Smooth muscle cell (in vitro differentiated cells): ENCODE data around the gene NKX6-2. TPM values are rescaled to one million over a fixed set of nuclear protein-coding genes. Genes with fewer than 3 reads are reported as not detected.

ENCODE experiments used
- DNase-seq: peaks from one replicate; lab custom pipeline; 2025; ENCODE audit not compliant: unreplicated experiment; lab: John Stamatoyannopoulos, UW
- H2AFZ ChIP-seq: fragments of 200-600 bp; sonication (generic); 2 replicates; pipeline ENCODE4 v1.6.0; 2016; ENCODE audit warnings: antibody characterized with exemption, low read depth, mild to moderate bottlenecking
- H3F3A ChIP-seq: fragments of 200-600 bp; sonication (generic); 2 replicates; pipeline ENCODE4 v1.6.0; 2017; ENCODE audit warnings: antibody characterized with exemption, low read depth
- H3K27ac ChIP-seq: fragments of 200-600 bp; sonication (generic); 2 replicates; pipeline ENCODE4 v1.5.1; 2016; ENCODE audit warnings: low read depth, mild to moderate bottlenecking
- H3K27me3 ChIP-seq: fragments of 200-600 bp; sonication (generic); 2 replicates; pipeline ENCODE4 v1.6.1; 2016; ENCODE audit warnings: low read depth, mild to moderate bottlenecking
- H3K36me3 ChIP-seq: fragments of 200-600 bp; sonication (generic); 2 replicates; pipeline ENCODE4 v1.5.1; 2016; ENCODE audit warnings: low read depth
- H3K4me1 ChIP-seq: fragments of 200-600 bp; sonication (generic); 2 replicates; pipeline ENCODE4 v1.5.1; 2016; ENCODE audit warnings: low read depth
- H3K4me2 ChIP-seq: fragments of 200-600 bp; sonication (generic); 2 replicates; pipeline ENCODE4 v1.6.0; 2016; ENCODE audit warnings: mild to moderate bottlenecking
- H3K4me3 ChIP-seq: fragments of 200-600 bp; sonication (generic); 2 replicates; pipeline ENCODE4 v1.5.1; 2016; ENCODE audit warnings: mild to moderate bottlenecking
- H3K79me2 ChIP-seq: fragments of 200-600 bp; sonication (generic); 2 replicates; pipeline ENCODE4 v1.6.0; 2016; ENCODE audit warnings: low read depth, mild to moderate bottlenecking
- H3K9ac ChIP-seq: fragments of 200-600 bp; sonication (generic); 2 replicates; pipeline ENCODE4 v1.6.0; 2016; ENCODE audit warnings: low read depth
- H3K9me3 ChIP-seq: fragments of 200-600 bp; sonication (generic); replicated peaks from 2 replicates; pipeline ENCODE4 v1.5.1; 2016; ENCODE audit warnings: low read depth
- H4K20me1 ChIP-seq: fragments of 200-600 bp; sonication (generic); 2 replicates; pipeline ENCODE4 v1.6.0; 2016; ENCODE audit warnings: low read depth
- CTCF ChIP-seq: fragments of 200-600 bp; sonication (generic); IDR thresholded peaks from 2 replicates; pipeline ENCODE4 v1.5.1; 2017; ENCODE audit warnings: borderline replicate concordance, mild to moderate bottlenecking, antibody characterized with exemption; ENCODE audit not compliant: insufficient read depth, poor library complexity, severe bottlenecking
- WGBS: methylation state at CpG from one replicate; pipeline ENCODE4 v1.1.7; 2016; ENCODE audit warnings: low lambda C conversion rate; 5-methylcytosine and 5-hydroxymethylcytosine counted together
- polyA plus RNA-seq: library from polyadenylated mRNA; unstranded; fragments of >200 nt; fragmentation: Nextera tagmentation; extraction: Ambion mirVana; gene quantifications from 2 replicates; pipeline ENCODE4 v1.2.1, GENCODE V29; 2016
- total RNA-seq: library from RNA; depleted of rRNA; stranded (reverse); fragments of >200 nt; gene quantifications from 2 replicates; pipeline ENCODE4 v1.2.3, GENCODE V29; 2014

NKX6-2 gene
- total and polyA plus RNA-seq, 2 experiments from 2014 or later, result 12.7 TPM; not detected in 1

DNA sequence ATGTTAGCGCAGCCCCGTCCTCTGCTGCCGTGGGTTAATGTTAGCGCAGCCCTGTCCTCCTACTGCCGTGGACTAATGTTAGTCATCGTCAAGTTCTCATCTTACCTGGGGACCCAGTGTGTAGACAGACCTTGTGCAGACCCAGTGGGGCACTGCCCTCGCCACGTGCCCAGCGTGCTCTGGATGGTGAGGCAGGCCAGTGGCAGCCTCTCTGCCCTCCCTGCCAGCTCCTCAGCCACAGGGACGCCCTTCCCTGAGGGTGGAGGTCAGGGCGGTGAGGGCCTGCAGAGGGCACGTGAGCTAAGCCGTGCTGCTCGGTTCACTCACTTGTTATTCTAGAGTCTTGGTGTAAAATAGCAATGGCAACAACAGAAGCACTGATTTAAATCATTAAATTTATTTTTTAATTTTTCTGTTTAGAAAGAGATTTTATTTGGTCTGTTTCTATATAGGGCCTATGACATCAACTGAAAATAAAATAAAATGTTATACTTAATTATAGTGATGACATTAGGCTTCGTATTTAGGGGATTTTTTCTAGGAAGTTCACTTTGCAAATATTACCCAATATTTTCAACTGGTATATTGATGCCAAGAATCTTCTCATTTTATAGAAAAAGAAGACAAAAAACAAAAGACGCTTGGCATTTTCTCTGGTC lies 48.4 kb downstream of the NKX6-2 start:
- Histone ChIP-seq H3K36me3 (no peaks in the 10 kb centered on the region), H3K9me3 (no peaks in the 10 kb centered on the region), H3K9ac (no peak overlapping the region), H2AFZ (no peak overlapping the region), H3K79me2 (no peaks in the 10 kb centered on the region), H3F3A (no peaks in the 10 kb centered on the region), H3K27ac (no peak overlapping the region), H3K4me1 (peaks cover 3% of the 10 kb centered on the region), H3K4me3 (no peak overlapping the region), H4K20me1 (peaks cover 16% of the 10 kb centered on the region), H3K27me3 (no peaks in the 10 kb centered on the region), H3K4me2 (no peak overlapping the region)
- 96% methylated on average over 16 of the region's 16 CpGs for WGBS
- DNase-seq, result no peak
- TF ChIP-seq CTCF, result no peak

- TF ChIP-seq CTCF, result no peak
- H3F3A ChIP-seq, result no peaks in the 10 kb centered on the region
- no peak overlapping the region for H3K27ac ChIP-seq
- no peak overlapping the region for H2AFZ ChIP-seq
- peaks cover 12% of the 10 kb centered on the region for H4K20me1 ChIP-seq
- H3K79me2 ChIP-seq, result no peaks in the 10 kb centered on the region
- H3K4me2 ChIP-seq, result no peak overlapping the region
- H3K4me3 ChIP-seq, result no peak overlapping the region
- no peaks in the 10 kb centered on the region for H3K27me3 ChIP-seq
- H3K4me1 ChIP-seq, result no peaks in the 10 kb centered on the region
- no peaks in the 10 kb centered on the region for H3K36me3 ChIP-seq
- no peak for DNase-seq
- H3K9me3 ChIP-seq, result no peaks in the 10 kb centered on the region
- WGBS, result 96% methylated on average over 24 of the region's 24 CpGs
- H3K9ac ChIP-seq, result no peak overlapping the region
These were observed 50.0 kb downstream of the NKX6-2 start for GRCh38 chr10:132735923-132736391.

- no peak for TF ChIP-seq CTCF
- peaks cover 12% of the 10 kb centered on the region for H4K20me1 ChIP-seq
- no peaks in the 10 kb centered on the region for H3K79me2 ChIP-seq
- H3K9ac ChIP-seq, result no peak overlapping the region
- H3F3A ChIP-seq, result no peaks in the 10 kb centered on the region
- no peaks in the 10 kb centered on the region for H3K9me3 ChIP-seq
- 96% methylated on average over 19 of the region's 19 CpGs for WGBS
- H3K4me2 ChIP-seq, result no peak overlapping the region
- H3K36me3 ChIP-seq, result no peaks in the 10 kb centered on the region
- no peaks in the 10 kb centered on the region for H3K4me1 ChIP-seq
- no peak for DNase-seq
- H2AFZ ChIP-seq, result no peak overlapping the region
- no peak overlapping the region for H3K27ac ChIP-seq
- no peak overlapping the region for H3K4me3 ChIP-seq
- H3K27me3 ChIP-seq, result no peaks in the 10 kb centered on the region
These were observed 50.6 kb downstream of the NKX6-2 start for GRCh38 chr10:132735341-132735775.

- H3F3A ChIP-seq, result no peaks in the 10 kb centered on the region
- no peak overlapping the region for H3K4me2 ChIP-seq
- no peaks in the 10 kb centered on the region for H3K9me3 ChIP-seq
- peaks cover 12% of the 10 kb centered on the region for H4K20me1 ChIP-seq
- no peak overlapping the region for H3K9ac ChIP-seq
- no peak overlapping the region for H3K27ac ChIP-seq
- H3K4me3 ChIP-seq, result no peak overlapping the region
- no peaks in the 10 kb centered on the region for H3K4me1 ChIP-seq
- 96% methylated on average over 19 of the region's 19 CpGs for WGBS
- H3K79me2 ChIP-seq, result no peaks in the 10 kb centered on the region
- H3K36me3 ChIP-seq, result no peaks in the 10 kb centered on the region
- TF ChIP-seq CTCF, result no peak
- no peak overlapping the region for H2AFZ ChIP-seq
- DNase-seq, result no peak
- H3K27me3 ChIP-seq, result no peaks in the 10 kb centered on the region
These were observed 52.0 kb downstream of the NKX6-2 start for GRCh38 chr10:132733926-132734325.
